Kidney (tissue), 14 donors: ENCODE data around the gene NEURL1B. TPM values are rescaled to one million over a fixed set of nuclear protein-coding genes. Genes with fewer than 3 reads are reported as not detected.
A peak's percentile ranks its signal among the peaks of the same experiment; 100 is the strongest.

ENCODE experiments used
- DNase-seq, 5 donors: peaks; one replicate each; pipeline ENCODE4 v3.0.0-alpha.2; 2013 to 2020
- FAIRE-seq: peaks from 2 replicates; lab custom pipeline; 2012; peaks lifted over from hg19 to GRCh38; lab: Jason Lieb, UNC
- H3K27ac ChIP-seq, 2 donors: one replicate each; pipeline ENCODE4 v1.7.0; 2013; ENCODE audit warnings: low read depth in 2 of 2, low read length in 2 of 2, inconsistent platforms in 1 of 2
- H3K27me3 ChIP-seq: one replicate; pipeline ENCODE4 v1.7.1; 2013; ENCODE audit warnings: low read length, inconsistent platforms; ENCODE audit not compliant: control insufficient read depth, insufficient read depth
- H3K36me3 ChIP-seq, 3 donors: one replicate each; pipeline versions ENCODE4 v1.7.0 to v1.7.1; 2013; ENCODE audit warnings: low read length in 3 of 3, control low read depth in 1 of 3, inconsistent platforms in 1 of 3; ENCODE audit not compliant: insufficient read depth in 3 of 3, control insufficient read depth in 2 of 3
- H3K4me1 ChIP-seq, 3 donors: one replicate each; pipeline versions ENCODE4 v1.7.0 to v1.7.1; 2013; ENCODE audit warnings: low read length in 3 of 3, inconsistent platforms in 1 of 3, low read depth in 1 of 3; ENCODE audit not compliant: control insufficient read depth in 2 of 3, insufficient read depth in 2 of 3
- H3K4me3 ChIP-seq, 3 donors: one replicate each; pipeline versions ENCODE4 v1.7.0 to v1.8.1; 2013; ENCODE audit warnings: low read length in 3 of 3, control low read depth in 1 of 3, inconsistent platforms in 1 of 3
- H3K9ac ChIP-seq, 3 donors: one replicate each; pipeline versions ENCODE4 v1.7.0 to v1.7.1; 2013; ENCODE audit warnings: low read length in 3 of 3, control low read depth in 1 of 3, inconsistent platforms in 1 of 3
- H3K9me3 ChIP-seq, 3 donors: one replicate each; pipeline versions ENCODE4 v1.7.0 to v1.7.1; 2013; ENCODE audit warnings: low read length in 3 of 3, control low read depth in 1 of 3, inconsistent platforms in 1 of 3; ENCODE audit not compliant: control insufficient read depth in 2 of 3, insufficient read depth in 1 of 3
- CTCF ChIP-seq: IDR thresholded peaks from 3 replicates; pipeline ENCODE4 v1.5.1; 2012; ENCODE audit warnings: mild to moderate bottlenecking, moderate library complexity, borderline replicate concordance; ENCODE audit not compliant: insufficient read depth; ENCODE audit errors: extremely low read depth
- intact Hi-C: fragments of 100-400 bp; cut with DNase I; formaldehyde crosslinking; loops from one replicate; pipeline ENCODE4 v1.11.1; 2022
- polyA plus RNA-seq: library from polyadenylated mRNA; stranded (reverse); fragments of 350-450 nt; fragmentation: Illumina TruSeq; extraction: RNeasy Lipid Tissue Mini Kit (QIAGEN cat#74804); gene quantifications from one replicate; pipeline ENCODE4 v1.2.3, GENCODE V29; 2014; ENCODE audit warnings: low read depth, low replicate concordance; ENCODE audit not compliant: insufficient read depth
- total RNA-seq: library from RNA; stranded (reverse); fragmentation: NEBNext Ultra II Directional; extraction: Animal tissue kit (Norgen Biotek cat#: 25700); gene quantifications from one replicate; pipeline ENCODE4 v1.2.1, GENCODE V29; 2021
- donor health status: control.
- donor health status: control.
- donor health status: control.
- donor health status: control.
- donor health status: control.
- donor health status: DM: yes; HTN: yes; CAD: no.
- donor health status: Normal renal cell carcinoma (clear cell type).

The NEURL1B gene
- total and polyA plus RNA-seq, 2 donors from 2014 or later: 5.4 to 42.6 TPM

GRCh38 chr5:172723508-172723907, 82.4 kb downstream of the NEURL1B start:
- no peaks in the 10 kb centered on the region for H3K27me3 ChIP-seq
- intact Hi-C loops: no loop called here
- DNase-seq (no peak), FAIRE-seq (no peak)
- H3K9ac ChIP-seq: no peak overlapping the region
- peaks cover 0 to 24% (median 15%) of the 10 kb centered on the region in 3 donors for H3K4me1 ChIP-seq
- H3K36me3 ChIP-seq: no peaks in the 10 kb centered on the region
- H3K4me3 ChIP-seq: no peak overlapping the region
- no peak overlapping the region for H3K27ac ChIP-seq
- no peaks in the 10 kb centered on the region for H3K9me3 ChIP-seq
- TF ChIP-seq CTCF: no peak

GRCh38 chr5:172724242-172725183, 83.5 kb downstream of the NEURL1B start:
- DNase-seq: peak in 1 of 5 donors; percentile 58
- intact Hi-C loops: no loop called here
- Histone ChIP-seq H3K27me3 (no peaks in the 10 kb centered on the region), H3K4me1 (peaks cover 0 to 24% (median 15%) of the 10 kb centered on the region in 3 donors), H3K27ac (no peak overlapping the region), H3K36me3 (no peaks in the 10 kb centered on the region), H3K4me3 (no peak overlapping the region), H3K9ac (no peak overlapping the region), H3K9me3 (no peaks in the 10 kb centered on the region)
- no peak for TF ChIP-seq CTCF
- FAIRE-seq: no peak

- peak in 1 of 5 donors; percentile 46 for DNase-seq
- intact Hi-C loops: no loop called here
- Histone ChIP-seq H3K4me3 (no peak overlapping the region), H3K36me3 (no peaks in the 10 kb centered on the region), H3K9me3 (no peaks in the 10 kb centered on the region), H3K4me1 (peaks cover 0 to 19% (median 12%) of the 10 kb centered on the region in 3 donors), H3K9ac (no peak overlapping the region), H3K27me3 (no peaks in the 10 kb centered on the region), H3K27ac (no peak overlapping the region)
- no peak for TF ChIP-seq CTCF
- FAIRE-seq: no peak
Observed at GRCh38 chr5:172725273-172725672, 84.2 kb downstream of the NEURL1B start.
